GM19193 (cell line): ENCODE measurements around the gene PYGM.

ENCODE experiments used
- POLR2A ChIP-seq: IDR thresholded peaks from 4 replicates; pipeline ENCODE4 v1.6.1; 2011; ENCODE audit not compliant: insufficient read depth, insufficient read length; ENCODE audit errors: extremely low read depth

PYGM gene

DNA sequence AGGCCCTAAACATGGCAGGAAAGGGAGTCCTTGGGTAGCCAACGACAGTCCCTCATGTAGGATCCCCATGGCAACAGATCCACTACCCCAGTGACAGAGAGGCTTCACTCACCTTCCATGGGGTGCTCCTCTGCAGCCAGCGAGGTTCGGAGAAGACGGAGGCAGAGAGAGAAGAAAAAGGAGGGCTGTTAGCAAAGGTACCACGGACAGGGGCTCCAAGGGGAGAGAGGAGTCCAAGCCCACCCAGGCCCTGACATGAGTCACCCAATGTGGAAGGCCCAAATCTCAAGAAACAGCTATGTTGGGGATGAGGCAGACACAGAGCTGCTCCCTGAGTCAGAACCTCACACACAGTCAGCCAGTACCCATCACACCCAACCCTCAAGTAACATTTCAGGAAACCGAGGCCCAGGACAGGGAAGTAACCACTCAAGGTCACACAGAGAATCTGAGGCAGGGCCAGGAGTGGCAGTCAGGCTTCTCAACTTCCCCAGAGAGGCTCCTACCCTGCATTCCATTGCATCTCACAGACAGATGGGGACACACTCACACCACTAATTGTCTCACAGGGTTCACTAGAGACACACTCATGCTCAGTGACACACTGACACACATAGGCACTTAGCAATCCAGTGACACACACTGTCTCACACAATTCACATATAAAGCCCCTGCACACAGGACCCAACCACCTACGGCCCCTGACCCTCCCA lies 62.0 kb downstream of the PYGM start:
- TF ChIP-seq POLR2A: no peak
